ENCODE results near the gene SULT1B1. TPM values are rescaled to one million over a fixed set of nuclear protein-coding genes. Genes with fewer than 3 reads are reported as not detected.

SULT1B1 gene
- 57.5 and 59.4 TPM in 2 replicates for total RNA-seq

GRCh38 chr4:69760455-69760854 lies at the start of gene SULT1B1:
TSS of gene SULT1B1 (minus strand) at chr4:69760620. CDS start at chr4:69755217, 5,403 bp downstream.

Other genes starting within 250 kb of the SULT1B1 start
- under 0.01 TPM in 1 of 2 replicates, not detected in the other for gene UGT2A2, start 121.0 kb downstream of the SULT1B1 start, total RNA-seq
- 0.65 and 1.8 TPM in 2 replicates for gene UGT2A1, start 107.4 kb downstream of the SULT1B1 start, total RNA-seq
- gene SULT1E1, start 99.5 kb upstream of the SULT1B1 start, total RNA-seq = 28.9 and 555 TPM in 2 replicates
- gene CSN1S1, start 170.4 kb upstream of the SULT1B1 start, total RNA-seq = 0.30 and 0.32 TPM in 2 replicates
- gene CSN2, start 205.1 kb upstream of the SULT1B1 start, total RNA-seq = not detected in 2 replicates
- not detected in 2 replicates for gene STATH, start 235.3 kb upstream of the SULT1B1 start, total RNA-seq

Data from epithelial cell of umbilical artery (primary cell).